Stimulated activated CD8-positive, alpha-beta memory T cell treated with anti-CD3 and anti-CD28 coated beads, Interleukin-2, amount 100 ng/mL, for 1 hour (primary cell): ENCODE data around the gene DENND2C.

ENCODE experiments used
- DNase-seq, 2 donors: peaks; one replicate each; pipeline ENCODE4 v3.0.0-alpha.2; 2020; ENCODE audit warnings: low read depth in 2 of 2

Gene DENND2C

GRCh38 chr1:114676115-114676514 lies 6.3 kb upstream of the DENND2C start:
- no peak for DNase-seq

GRCh38 chr1:114671939-114672275 lies 2.1 kb upstream of the DENND2C start:
- DNase-seq = no peak

GRCh38 chr1:114671011-114671938 lies 1.4 kb upstream of the DENND2C start:
- no peak for DNase-seq

- peak; percentile 63 to 78 for DNase-seq
Measured at GRCh38 chr1:114670083-114671010, 498 bp upstream of the DENND2C start.

DNA sequence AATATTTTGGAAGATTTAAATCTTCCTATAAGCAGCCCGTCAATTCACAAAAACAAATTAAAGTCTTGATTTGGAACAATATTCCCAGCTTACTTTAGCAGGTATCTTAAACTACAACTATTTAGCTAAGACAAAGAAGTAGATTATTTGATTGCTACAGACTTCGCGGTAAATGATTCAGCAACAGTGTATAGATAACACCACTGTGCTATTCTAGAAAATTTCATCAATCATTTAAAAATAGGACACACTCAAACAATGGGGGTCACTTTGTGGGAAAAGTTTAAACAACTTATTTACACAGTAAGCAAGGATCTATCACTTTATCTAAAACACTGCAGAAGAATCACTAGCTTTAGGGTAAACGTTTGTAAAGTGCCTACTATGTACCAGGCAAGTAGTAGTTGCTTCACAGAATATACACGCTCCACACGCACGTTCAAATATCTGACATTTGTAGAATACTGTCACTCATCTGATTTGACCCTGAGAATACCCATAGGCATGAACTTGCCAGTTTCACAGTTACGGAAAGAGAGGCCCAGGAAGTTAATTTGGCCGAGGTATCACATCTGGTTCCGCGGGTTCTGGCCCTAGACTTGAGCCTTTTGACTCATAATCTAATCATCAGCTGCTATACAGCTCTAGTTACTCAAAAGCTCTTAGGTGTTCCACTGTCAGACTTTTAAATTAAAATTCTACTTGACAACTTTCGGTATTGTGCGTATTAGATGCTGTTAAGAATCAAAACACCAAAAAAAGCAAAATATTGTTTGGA lies 876 bp downstream of the DENND2C start:
- no peak for DNase-seq

- no peak for DNase-seq
Measured at GRCh38 chr1:114668373-114668772, 1.5 kb downstream of the DENND2C start.

- DNase-seq = no peak
Measured at GRCh38 chr1:114666954-114667353, 2.9 kb downstream of the DENND2C start.

DNA sequence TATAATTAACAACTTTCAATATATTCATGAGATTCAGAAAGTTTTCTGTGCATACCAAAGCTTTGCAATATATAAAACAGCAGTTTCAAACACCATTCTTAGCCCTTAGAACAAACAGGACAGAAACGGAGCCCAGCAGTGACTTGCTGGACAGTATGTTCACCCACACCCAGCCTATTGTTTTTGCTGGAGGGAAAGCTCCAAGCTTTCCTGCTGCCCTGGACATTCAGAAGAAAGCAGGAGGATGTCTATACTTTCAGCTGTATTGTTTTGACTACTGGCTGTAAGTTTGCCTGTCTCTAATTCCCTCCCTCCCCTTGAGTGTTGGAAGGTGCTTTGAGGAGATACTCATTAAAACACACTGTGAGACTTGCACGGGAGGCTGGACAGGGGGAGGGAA lies 9.6 kb downstream of the DENND2C start:
- DNase-seq = no peak

- DNase-seq = no peak
Measured at GRCh38 chr1:114651893-114652292, 18.0 kb downstream of the DENND2C start.

DNA sequence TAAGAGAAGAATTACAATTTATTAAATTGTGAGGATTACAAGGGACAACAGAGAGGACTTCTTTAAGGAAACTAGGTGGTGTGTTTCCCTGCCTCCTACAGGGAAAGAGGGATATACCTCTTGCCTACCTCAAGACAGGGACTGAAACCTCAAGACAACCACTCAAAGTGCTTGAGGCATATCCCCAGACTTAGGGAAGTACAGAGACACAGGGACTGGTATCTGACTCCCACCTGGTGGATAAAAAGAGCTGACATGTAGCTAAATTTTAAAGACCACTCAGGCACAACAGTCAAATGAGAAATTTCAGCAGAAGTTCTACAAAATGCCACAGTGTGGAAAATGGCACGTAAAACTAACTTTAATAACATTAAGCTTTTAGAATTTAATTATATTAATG lies 21.3 kb downstream of the DENND2C start:
- DNase-seq = no peak

- no peak for DNase-seq
Measured at GRCh38 chr1:114641377-114641776, 28.5 kb downstream of the DENND2C start.

- no peak for DNase-seq
Measured at GRCh38 chr1:114638910-114639309, 30.9 kb downstream of the DENND2C start.

DNA sequence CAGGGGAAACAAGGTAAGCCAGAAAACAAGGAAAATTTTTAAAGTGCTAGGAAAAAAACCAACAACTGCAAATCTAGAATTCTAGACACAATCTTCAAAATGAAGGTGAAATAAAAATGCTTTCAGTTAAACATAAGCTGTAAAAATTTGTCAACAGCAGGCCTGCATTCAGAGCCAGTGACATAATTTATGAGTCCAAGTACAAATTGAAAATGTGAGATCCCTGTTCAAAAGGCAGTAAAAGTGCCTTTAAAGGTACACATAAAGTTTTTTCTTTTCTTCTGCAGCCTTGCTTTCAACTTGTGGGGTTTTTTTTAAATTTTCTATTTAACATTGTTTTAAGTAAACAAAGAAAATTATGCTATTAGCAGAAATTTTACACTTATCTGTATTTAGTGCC lies 37.4 kb downstream of the DENND2C start:
- no peak for DNase-seq

DNA sequence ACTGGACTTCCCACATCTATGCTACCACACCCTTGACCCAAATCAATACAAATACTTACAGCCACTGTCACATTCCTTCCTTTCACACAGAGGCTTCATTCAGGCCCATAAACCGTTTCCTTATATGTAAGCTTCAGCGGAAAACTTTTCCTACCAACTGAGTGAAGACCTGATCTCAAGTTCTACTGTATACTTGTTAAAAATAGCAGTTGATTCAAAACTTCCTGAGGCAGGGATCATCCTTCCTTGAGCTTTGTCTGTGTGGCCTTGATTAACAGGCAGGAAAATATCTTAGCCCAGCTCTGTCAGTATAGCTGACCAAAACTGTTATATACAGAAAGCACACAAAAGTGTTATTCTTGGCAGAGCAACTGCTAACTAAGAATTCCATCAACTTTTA lies 42.7 kb downstream of the DENND2C start:
- no peak for DNase-seq

DNA sequence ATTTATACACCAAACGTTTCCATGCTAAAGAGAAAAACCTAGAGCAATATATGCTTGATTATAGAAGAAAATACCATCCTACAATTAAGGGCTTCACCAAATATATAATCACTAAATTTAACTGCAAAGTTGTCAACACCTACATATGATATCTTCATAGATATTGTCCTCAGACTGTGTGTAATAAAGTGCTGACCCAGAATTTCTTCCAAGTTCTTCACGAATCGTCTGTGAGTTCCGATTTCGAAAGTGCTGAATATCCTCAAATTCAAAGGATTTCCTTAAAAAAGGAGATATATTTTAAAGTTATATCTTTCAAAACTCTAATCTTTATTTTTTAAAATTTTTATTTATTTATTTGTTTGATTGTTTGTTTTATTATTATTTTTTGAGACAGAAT lies 46.5 kb downstream of the DENND2C start:
- DNase-seq = no peak

GRCh38 chr1:114620419-114620818 lies 49.4 kb downstream of the DENND2C start:
- DNase-seq = no peak

DNA sequence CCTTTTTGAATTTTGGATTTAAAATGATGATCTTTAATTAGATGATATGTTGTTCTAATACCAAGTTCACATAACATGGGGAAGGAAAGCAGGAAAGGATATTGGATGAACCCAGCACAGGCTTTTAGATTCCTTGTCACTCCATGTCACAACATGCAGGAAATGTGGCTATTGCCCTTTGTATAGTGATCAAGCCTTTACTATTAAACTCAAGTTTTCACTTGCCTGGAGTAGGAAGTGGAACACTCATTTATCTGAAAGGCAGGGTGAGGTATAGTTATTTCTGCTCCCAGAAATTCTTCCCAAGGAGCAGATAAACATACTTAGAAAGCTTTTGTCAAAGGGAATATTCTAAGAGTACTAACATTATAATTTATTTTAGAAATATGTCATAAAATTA lies 51.2 kb downstream of the DENND2C start:
- DNase-seq = no peak

DNA sequence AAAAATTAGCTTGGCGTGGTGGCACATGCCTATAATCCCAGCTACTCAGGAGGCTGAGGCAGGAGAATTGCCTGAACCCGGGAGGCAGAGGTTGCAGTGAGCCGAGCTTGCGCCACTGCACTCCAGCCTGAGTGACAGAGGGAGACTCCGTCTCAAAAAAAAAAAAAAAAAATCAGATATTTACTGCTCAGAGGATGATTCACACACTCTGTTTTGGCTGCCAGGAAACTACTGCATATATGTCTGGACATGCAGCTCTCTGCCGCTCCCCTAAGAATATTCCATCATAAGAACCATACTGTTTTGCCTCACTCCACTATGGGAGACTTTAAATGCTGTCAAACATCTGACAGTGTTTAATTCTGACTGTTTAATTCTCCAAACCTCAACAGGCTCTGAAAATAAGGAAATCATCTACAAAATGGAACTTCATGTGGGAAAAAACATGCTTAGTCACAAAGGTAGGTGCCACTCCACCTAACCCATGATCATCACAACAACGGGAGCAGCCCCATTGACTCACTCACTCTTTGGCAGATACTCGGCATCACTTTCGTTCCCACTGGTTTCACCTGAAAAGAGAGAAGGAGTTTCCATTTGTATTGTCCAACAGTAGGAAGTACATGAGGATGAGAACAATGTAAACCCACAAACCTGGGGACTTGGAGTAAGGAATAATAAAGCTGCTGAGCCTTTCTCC lies 59.2 kb downstream of the DENND2C start:
- no peak for DNase-seq

DNA sequence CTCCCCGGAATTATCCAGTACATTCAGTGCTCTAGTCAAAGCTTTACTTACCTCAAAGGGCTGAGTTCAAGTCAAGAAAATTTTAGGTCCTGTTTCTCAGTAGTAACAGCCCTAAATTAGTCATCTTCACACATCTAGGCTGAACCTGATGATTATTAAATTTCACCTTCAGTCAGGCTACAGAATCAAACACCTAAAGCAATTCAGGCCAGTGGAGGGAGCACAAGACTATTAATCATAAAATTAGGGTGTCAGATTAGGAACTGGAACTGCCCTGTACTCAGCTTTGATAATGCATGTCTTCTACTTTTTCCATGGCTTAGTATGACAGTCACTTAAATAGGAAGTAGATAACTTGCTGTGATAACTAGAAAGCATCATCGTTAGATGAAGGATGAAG lies 60.0 kb downstream of the DENND2C start:
- no peak for DNase-seq

GRCh38 chr1:114609026-114609425 lies 60.8 kb downstream of the DENND2C start:
- DNase-seq = no peak

DNA sequence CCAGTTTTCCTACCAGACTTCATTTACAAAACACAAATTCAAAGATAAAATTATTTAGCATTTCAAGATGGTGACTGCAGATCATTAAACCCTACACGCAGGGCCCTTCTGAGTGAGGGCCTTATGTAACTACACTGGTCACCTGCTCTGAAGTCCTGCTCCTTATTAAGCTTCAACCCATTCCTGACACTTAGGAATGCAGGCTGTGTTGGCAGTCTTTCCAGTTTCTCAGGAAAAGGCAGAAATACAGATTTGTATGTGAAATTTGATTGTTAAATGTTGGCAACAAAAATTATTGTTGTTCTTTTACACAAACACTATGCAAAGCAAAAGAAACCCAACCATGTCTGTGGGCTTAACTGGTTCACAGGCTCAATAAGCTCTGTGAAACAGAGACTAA lies 62.6 kb downstream of the DENND2C start:
- DNase-seq = no peak
